ENCODE data around the gene NPHP4.

Gene NPHP4

DNA sequence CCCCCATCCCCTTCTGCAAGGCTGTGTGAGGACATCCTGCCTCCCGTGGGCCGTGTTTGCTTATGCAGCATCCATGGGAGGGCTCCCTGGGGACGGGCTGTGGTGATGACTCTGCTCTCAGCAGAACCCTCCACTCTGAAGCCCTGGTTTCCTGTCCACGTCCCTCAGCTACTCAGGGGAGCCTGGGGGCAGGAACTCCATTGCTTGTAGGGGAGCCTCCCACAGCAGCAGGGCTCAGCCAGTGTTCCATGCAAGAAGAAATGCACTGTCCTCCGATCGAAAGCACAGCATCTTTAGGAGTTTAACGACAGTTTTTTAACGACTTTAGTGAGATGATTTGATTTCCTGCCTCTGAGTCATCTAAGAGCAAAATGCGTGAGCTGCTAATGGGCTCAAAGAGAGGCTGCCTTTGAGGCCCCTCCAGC lies 45.1 kb upstream of the NPHP4 start:
- TF ChIP-seq, protein P1, sequence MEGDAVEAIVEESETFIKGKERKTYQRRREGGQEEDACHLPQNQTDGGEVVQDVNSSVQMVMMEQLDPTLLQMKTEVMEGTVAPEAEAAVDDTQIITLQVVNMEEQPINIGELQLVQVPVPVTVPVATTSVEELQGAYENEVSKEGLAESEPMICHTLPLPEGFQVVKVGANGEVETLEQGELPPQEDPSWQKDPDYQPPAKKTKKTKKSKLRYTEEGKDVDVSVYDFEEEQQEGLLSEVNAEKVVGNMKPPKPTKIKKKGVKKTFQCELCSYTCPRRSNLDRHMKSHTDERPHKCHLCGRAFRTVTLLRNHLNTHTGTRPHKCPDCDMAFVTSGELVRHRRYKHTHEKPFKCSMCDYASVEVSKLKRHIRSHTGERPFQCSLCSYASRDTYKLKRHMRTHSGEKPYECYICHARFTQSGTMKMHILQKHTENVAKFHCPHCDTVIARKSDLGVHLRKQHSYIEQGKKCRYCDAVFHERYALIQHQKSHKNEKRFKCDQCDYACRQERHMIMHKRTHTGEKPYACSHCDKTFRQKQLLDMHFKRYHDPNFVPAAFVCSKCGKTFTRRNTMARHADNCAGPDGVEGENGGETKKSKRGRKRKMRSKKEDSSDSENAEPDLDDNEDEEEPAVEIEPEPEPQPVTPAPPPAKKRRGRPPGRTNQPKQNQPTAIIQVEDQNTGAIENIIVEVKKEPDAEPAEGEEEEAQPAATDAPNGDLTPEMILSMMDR (IDR thresholded peaks at IDR 0.05; ENCODE audit: borderline replicate concordance, control extremely low read depth, extremely low read depth, insufficient read depth, missing control alignments): no peak
- in situ Hi-C loops (cut with MboI; ENCODE audit: low sequenced_read_pairs, unreplicated experiment): no loop called here
- DNase-seq (ENCODE audit: low spot score): peak; percentile 73

DNA sequence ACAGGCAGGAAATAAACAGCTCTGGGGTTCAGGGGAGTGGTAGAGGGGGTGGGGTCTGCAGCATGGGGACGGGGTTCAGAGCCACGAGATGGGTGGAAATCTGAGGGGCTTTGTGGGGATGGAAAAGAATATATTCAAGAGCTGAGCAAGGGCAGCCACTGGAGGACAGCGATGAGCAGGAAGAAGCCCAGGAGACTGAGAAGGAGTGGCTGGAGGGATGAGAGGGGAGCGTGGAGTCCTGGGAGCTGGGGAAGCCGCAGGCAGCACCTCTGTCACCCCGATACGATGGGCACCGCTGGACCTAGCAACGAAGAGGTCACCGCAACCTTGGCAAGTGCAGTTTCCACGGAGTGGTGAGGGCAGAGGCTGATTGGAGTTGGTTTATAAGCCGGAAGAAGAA lies 43.5 kb upstream of the NPHP4 start:
- no peak for DNase-seq (ENCODE audit: low spot score)
- TF ChIP-seq, protein P1 (IDR thresholded peaks at IDR 0.05; ENCODE audit: borderline replicate concordance, control extremely low read depth, extremely low read depth, insufficient read depth, missing control alignments): peak; percentile 11
- in situ Hi-C loops (cut with MboI; ENCODE audit: low sequenced_read_pairs, unreplicated experiment): no loop called here

DNA sequence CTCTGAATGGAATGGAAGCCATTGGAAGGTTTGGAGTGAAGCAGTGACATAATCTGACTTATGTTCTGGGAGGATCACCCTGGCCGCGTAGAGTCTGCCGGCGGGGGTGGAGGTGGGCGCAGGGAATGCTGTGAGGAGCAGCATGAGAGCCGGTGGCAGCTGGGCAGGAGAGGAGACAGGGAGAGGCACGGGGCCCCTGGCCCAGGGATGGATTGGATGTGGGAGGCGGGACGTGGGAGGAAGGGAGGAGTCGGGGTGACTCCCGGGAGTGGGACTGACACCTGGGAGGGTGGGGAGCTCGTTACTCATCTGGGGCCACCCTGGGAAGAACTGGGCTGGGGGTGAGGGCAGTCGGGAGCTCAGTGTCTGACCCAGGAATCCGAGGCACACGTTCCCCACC lies 43.1 kb upstream of the NPHP4 start:
- TF ChIP-seq, protein P1 (IDR thresholded peaks at IDR 0.05; ENCODE audit: borderline replicate concordance, control extremely low read depth, extremely low read depth, insufficient read depth, missing control alignments): no peak
- in situ Hi-C loops (cut with MboI; ENCODE audit: low sequenced_read_pairs, unreplicated experiment): no loop called here
- no peak for DNase-seq (ENCODE audit: low spot score)

DNA sequence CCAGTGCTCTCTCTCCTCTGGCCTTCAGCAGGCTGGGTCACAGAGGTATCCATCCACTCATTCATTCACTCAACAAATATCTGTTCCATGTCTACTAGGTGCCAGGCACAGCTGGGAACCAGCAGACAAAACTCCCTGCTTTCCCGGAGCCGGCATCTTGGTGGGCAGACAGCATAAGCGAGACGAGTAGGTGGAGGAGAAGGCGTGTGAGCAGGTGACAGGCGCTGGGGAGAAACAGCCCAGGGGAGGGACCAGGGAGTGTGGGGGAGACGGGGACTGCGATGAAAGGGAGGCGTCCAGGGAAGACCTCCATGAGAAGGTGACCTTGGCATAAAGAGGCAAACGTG lies 42.5 kb upstream of the NPHP4 start:
- in situ Hi-C loops (cut with MboI; ENCODE audit: low sequenced_read_pairs, unreplicated experiment): no loop called here
- TF ChIP-seq, protein P1 (IDR thresholded peaks at IDR 0.05; ENCODE audit: borderline replicate concordance, control extremely low read depth, extremely low read depth, insufficient read depth, missing control alignments): no peak
- no peak for DNase-seq (ENCODE audit: low spot score)

DNA sequence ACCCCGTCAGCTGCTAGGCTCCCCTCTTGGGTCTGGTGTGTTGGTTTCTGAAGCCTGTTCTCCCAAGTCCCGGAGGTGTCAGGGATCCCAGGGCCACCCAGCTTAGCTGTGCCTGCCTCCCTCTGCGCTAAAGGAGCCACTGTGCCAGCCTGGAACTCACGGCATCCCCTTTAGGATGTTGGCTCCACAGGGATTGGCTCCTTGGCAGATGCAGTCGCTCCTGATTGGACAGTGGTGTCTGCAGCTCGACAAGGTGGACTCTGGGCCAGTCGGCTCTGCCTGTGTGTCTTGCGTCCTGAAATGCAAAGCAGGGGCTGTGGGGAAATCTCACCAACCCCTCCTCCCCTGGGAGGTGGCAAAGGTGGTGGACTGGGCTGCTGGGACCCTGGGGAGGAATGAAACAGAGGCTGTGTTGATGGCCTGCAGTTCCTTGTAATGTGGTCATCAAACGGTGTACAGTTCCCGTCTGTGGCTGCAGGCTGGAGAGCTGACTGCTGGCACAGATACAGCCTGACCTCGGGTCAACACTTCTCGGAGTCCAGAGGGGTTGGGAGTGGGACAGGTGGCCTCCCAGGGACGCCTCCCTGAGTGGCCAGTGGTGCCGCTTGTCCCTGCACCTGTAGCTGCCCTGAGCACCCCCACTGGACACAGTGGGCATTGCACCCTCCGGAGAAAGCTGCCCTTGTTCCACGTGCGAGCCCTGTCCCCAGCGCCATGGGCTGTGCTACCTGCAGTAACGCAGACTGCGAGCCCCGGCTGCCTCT lies 41.9 kb upstream of the NPHP4 start:
- TF ChIP-seq, protein P1 (IDR thresholded peaks at IDR 0.05; ENCODE audit: borderline replicate concordance, control extremely low read depth, extremely low read depth, insufficient read depth, missing control alignments): no peak
- no peak for DNase-seq (ENCODE audit: low spot score)
- in situ Hi-C loops (cut with MboI; ENCODE audit: low sequenced_read_pairs, unreplicated experiment): no loop called here

DNA sequence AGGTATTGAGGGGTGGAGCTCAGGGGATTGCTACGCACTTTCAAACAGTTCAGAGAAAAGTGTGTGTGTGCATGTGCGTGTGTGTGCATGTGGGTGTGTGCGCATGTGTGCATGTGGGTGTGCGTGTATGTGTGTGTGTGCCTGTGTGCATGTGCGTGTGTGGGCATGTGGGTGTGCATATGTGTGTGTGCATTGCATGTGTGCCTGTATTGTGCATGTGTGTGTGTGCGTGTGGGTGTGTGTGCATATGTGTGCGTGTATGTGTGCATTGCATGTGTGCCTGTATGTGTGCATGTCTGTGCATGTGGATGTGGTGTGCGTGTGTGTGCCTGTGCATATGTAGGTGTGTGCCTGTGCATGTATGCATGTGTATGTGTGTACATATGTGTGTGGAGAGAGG lies 40.9 kb upstream of the NPHP4 start:
- in situ Hi-C loops (cut with MboI; ENCODE audit: low sequenced_read_pairs, unreplicated experiment): no loop called here
- no peak for DNase-seq (ENCODE audit: low spot score)
- TF ChIP-seq, protein P1 (IDR thresholded peaks at IDR 0.05; ENCODE audit: borderline replicate concordance, control extremely low read depth, extremely low read depth, insufficient read depth, missing control alignments): no peak
